ENCODE results near the gene BTBD6. TPM values are rescaled to one million over a fixed set of nuclear protein-coding genes. Genes with fewer than 3 reads are reported as not detected.

Gene BTBD6
- total RNA-seq, 1 donor: 42.7 TPM

GRCh38 chr14:105260959-105261358 is 12.6 kb downstream of the BTBD6 start:
- no peak for DNase-seq (ENCODE audit: low read depth)
- no peak for TF ChIP-seq CTCF (IDR thresholded peaks at IDR 0.05; ENCODE audit: insufficient read depth, low read depth, low read length)
- no peak overlapping the region for H3K4me3 ChIP-seq (ENCODE audit: low read depth, low read length)

- DNase-seq (ENCODE audit: low read depth): no peak
- no peak overlapping the region for H3K4me3 ChIP-seq (ENCODE audit: low read depth, low read length)
- TF ChIP-seq CTCF (IDR thresholded peaks at IDR 0.05; ENCODE audit: insufficient read depth, low read depth, low read length): no peak
These were observed 13.4 kb downstream of the BTBD6 start for GRCh38 chr14:105261781-105262180.

GRCh38 chr14:105267820-105268548 is 19.7 kb downstream of the BTBD6 start:
- DNase-seq (ENCODE audit: low read depth): no peak
- no peak for TF ChIP-seq CTCF (IDR thresholded peaks at IDR 0.05; ENCODE audit: insufficient read depth, low read depth, low read length)

GRCh38 chr14:105268736-105269354 is 20.5 kb downstream of the BTBD6 start:
- DNase-seq (ENCODE audit: low read depth): no peak
- TF ChIP-seq CTCF (IDR thresholded peaks at IDR 0.05; ENCODE audit: insufficient read depth, low read depth, low read length): no peak
- H3K4me3 ChIP-seq (ENCODE audit: low read depth, low read length): no peak overlapping the region

More at GRCh38 chr14:105267820-105268548, 19.7 kb downstream of the BTBD6 start:
- no peak overlapping the region for H3K4me3 ChIP-seq (ENCODE audit: low read depth, low read length)

GRCh38 chr14:105269405-105269804 is 21.1 kb downstream of the BTBD6 start:
- no peak for TF ChIP-seq CTCF (IDR thresholded peaks at IDR 0.05; ENCODE audit: insufficient read depth, low read depth, low read length)
- no peak overlapping the region for H3K4me3 ChIP-seq (ENCODE audit: low read depth, low read length)
- no peak for DNase-seq (ENCODE audit: low read depth)

GRCh38 chr14:105271224-105271890 is 23.0 kb downstream of the BTBD6 start:
- no peak overlapping the region for H3K4me3 ChIP-seq (ENCODE audit: low read depth, low read length)
- no peak for DNase-seq (ENCODE audit: low read depth)
- TF ChIP-seq CTCF (IDR thresholded peaks at IDR 0.05; ENCODE audit: insufficient read depth, low read depth, low read length): no peak

Measured in fibroblast of villous mesenchyme (primary cell).